DND-41 (cell line): ENCODE results near the gene MDK.

Experiments
- ATAC-seq: fragments of 200-7000 bp; cut with Tn5 transposase; 3 replicates; pipeline ENCODE4 v1.9.1; 2021; ENCODE audit warnings: low read depth; ENCODE audit not compliant: insufficient read depth
- DNase-seq: peaks from one replicate; pipeline ENCODE4 v3.0.0-alpha.2; 2020
- H2AFZ ChIP-seq: 2 replicates; pipeline ENCODE4 v1.6.0; 2012; ENCODE audit warnings: low read depth, low read length
- H3K27ac ChIP-seq: 2 replicates; pipeline ENCODE4 v1.5.1; 2012; ENCODE audit warnings: low read length, inconsistent platforms
- H3K27me3 ChIP-seq: fragments of 200-600 bp; sonication (generic); 2 replicates; pipeline ENCODE4 v1.6.0; 2012; ENCODE audit warnings: low read length, mild to moderate bottlenecking, inconsistent platforms; ENCODE audit not compliant: insufficient read depth, poor library complexity
- H3K36me3 ChIP-seq: 2 replicates; pipeline ENCODE4 v1.5.1; 2012; ENCODE audit warnings: low read length, inconsistent platforms; ENCODE audit not compliant: insufficient read depth
- H3K4me1 ChIP-seq: 2 replicates; pipeline ENCODE4 v1.5.1; 2012; ENCODE audit warnings: mild to moderate bottlenecking, low read length; ENCODE audit not compliant: insufficient read depth
- H3K4me2 ChIP-seq: 2 replicates; pipeline ENCODE4 v1.6.0; 2012; ENCODE audit warnings: mild to moderate bottlenecking, moderate library complexity, low read length, inconsistent platforms; ENCODE audit not compliant: insufficient read depth
- H3K4me3 ChIP-seq, 2 experiments: fragments of 200-600 bp in 1 of 2; shearing (Covaris generic) in 1 of 2; 2 replicates each; pipeline ENCODE4 v1.5.1; 2012 to 2016; ENCODE audit warnings: inconsistent platforms in 2 of 2, low read length in 2 of 2, mild to moderate bottlenecking in 2 of 2, low read depth in 1 of 2, moderate library complexity in 1 of 2
- H3K79me2 ChIP-seq: 2 replicates; pipeline ENCODE4 v1.6.0; 2012; ENCODE audit warnings: low read length, inconsistent platforms; ENCODE audit not compliant: insufficient read depth
- H3K9ac ChIP-seq: 2 replicates; pipeline ENCODE4 v1.6.0; 2012; ENCODE audit warnings: low read depth, mild to moderate bottlenecking, inconsistent platforms, low read length, moderate library complexity
- H3K9me3 ChIP-seq: 2 replicates; pipeline ENCODE4 v1.5.1; 2012; ENCODE audit warnings: low read length, moderate library complexity, mild to moderate bottlenecking, inconsistent platforms; ENCODE audit not compliant: insufficient read depth, severe bottlenecking
- H4K20me1 ChIP-seq: 2 replicates; pipeline ENCODE4 v1.6.0; 2012; ENCODE audit warnings: low read length; ENCODE audit not compliant: insufficient read depth
- CTCF ChIP-seq: IDR thresholded peaks from 2 replicates; pipeline ENCODE4 v1.5.1; 2012; ENCODE audit warnings: borderline replicate concordance, low read length, moderate library complexity, mild to moderate bottlenecking; ENCODE audit not compliant: poor library complexity, severe bottlenecking; ENCODE audit errors: extremely low read depth
- EZH2 ChIP-seq: IDR thresholded peaks from 3 replicates; pipeline ENCODE4 v1.6.1; 2012; ENCODE audit warnings: borderline replicate concordance, low read depth, mild to moderate bottlenecking, moderate library complexity, low read length, inconsistent platforms; ENCODE audit not compliant: severe bottlenecking

The MDK gene

DNA sequence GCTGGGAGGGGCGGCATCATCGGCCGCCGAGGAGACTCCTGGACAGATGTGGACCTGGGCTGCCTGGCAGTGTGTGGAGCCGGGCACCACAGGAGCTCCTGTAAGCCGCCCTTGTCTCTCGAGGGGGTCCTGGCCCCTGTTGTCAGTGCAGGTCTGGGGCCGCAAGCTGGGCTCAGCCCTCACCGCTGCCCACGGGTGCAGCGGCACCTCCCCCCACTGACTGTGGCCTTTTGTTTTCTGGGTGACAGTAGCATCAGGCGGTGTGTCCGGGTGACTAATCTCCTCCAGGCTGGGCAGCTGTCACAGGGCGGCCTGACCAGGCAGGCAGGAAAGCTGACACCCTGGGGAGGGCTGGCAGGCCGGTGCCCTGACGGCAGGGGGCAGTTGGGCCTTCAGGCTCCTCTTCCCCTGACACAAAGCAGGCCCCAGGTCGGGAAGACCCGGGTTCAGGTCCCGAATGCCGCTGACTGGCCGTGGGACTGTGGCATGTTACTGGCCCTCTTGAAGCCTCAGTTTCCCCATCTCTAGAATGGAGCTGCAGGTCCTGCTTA lies 17.9 kb upstream of the MDK start:
- H3K4me2 ChIP-seq: no peak overlapping the region
- peak overlapping the region; percentile 92; the same call in 1 of the 2 replicates for H3K9ac ChIP-seq
- H3K27me3 ChIP-seq: no peaks in the 10 kb centered on the region
- H3K4me3 ChIP-seq: no peak overlapping the region
- ATAC-seq: no peak
- no peak overlapping the region for H2AFZ ChIP-seq
- no peaks in the 10 kb centered on the region for H3K9me3 ChIP-seq
- peaks cover 55% of the 10 kb centered on the region for H3K36me3 ChIP-seq
- H3K4me1 ChIP-seq: peaks cover 30% of the 10 kb centered on the region
- H3K79me2 ChIP-seq: peaks cover 92% of the 10 kb centered on the region
- TF ChIP-seq EZH2: no peak
- no peak for TF ChIP-seq CTCF
- H3K27ac ChIP-seq: peak overlapping the region; percentile 100; the same call in 1 of the 2 replicates
- peaks cover 59% of the 10 kb centered on the region for H4K20me1 ChIP-seq
- DNase-seq: no peak

- peak overlapping the region; percentile 24; the same call in 1 of the 2 replicates for H3K27ac ChIP-seq
- H3K4me2 ChIP-seq: no peak overlapping the region
These were observed 17.4 kb upstream of the MDK start for GRCh38 chr11:46364056-46364455.

DNA sequence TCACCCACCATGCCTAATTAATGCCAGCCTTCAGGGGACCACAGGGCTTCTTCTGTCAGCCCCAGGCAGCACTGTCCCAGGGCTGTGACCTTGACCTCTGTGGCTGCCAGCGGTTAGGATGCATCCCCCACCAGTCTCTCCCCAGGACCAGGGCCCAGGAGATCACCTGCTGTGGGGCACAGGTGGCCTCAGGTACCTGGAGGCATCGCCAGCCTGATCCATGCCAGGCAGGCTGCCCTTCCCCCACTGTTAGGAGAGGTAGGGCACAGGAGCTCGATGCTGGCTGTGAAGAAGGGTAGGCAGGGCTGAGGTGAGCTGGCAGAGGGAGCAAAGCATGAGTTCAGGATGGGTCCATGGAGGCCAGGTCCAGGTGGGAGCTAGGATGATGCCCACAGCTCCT lies 16.7 kb upstream of the MDK start:
- Histone ChIP-seq H3K36me3 (peaks cover 67% of the 10 kb centered on the region), H3K9ac (no peak overlapping the region), H3K4me1 (peaks cover 30% of the 10 kb centered on the region), H2AFZ (no peak overlapping the region), H3K4me3 (no peak overlapping the region), H3K9me3 (no peaks in the 10 kb centered on the region), H3K27ac (peak overlapping the region; percentile 24; the same call in 1 of the 2 replicates), H3K79me2 (peaks cover 90% of the 10 kb centered on the region), H3K27me3 (no peaks in the 10 kb centered on the region), H4K20me1 (peaks cover 63% of the 10 kb centered on the region), H3K4me2 (no peak overlapping the region)
- no peak for TF ChIP-seq CTCF
- TF ChIP-seq EZH2: no peak
- no peak for ATAC-seq
- no peak for DNase-seq

More at GRCh38 chr11:46364056-46364455, 17.4 kb upstream of the MDK start:
- H3K36me3 ChIP-seq: peaks cover 60% of the 10 kb centered on the region
- H3K9ac ChIP-seq: no peak overlapping the region
- peaks cover 30% of the 10 kb centered on the region for H3K4me1 ChIP-seq
- no peak overlapping the region for H3K4me3 ChIP-seq
- H3K79me2 ChIP-seq: peaks cover 90% of the 10 kb centered on the region
- H3K27me3 ChIP-seq: no peaks in the 10 kb centered on the region
- TF ChIP-seq CTCF (no peak), EZH2 (no peak)
- H4K20me1 ChIP-seq: peaks cover 60% of the 10 kb centered on the region
- no peaks in the 10 kb centered on the region for H3K9me3 ChIP-seq
- no peak for ATAC-seq
- DNase-seq: no peak
- H2AFZ ChIP-seq: no peak overlapping the region

- H3K9me3 ChIP-seq: no peaks in the 10 kb centered on the region
- DNase-seq: no peak
- H3K36me3 ChIP-seq: peaks cover 81% of the 10 kb centered on the region
- TF ChIP-seq CTCF (no peak), EZH2 (no peak)
- peaks cover 81% of the 10 kb centered on the region for H3K79me2 ChIP-seq
- no peak for ATAC-seq
- no peak overlapping the region for H3K9ac ChIP-seq
- no peak overlapping the region for H3K27ac ChIP-seq
- H3K4me1 ChIP-seq: peaks cover 22% of the 10 kb centered on the region
- H3K27me3 ChIP-seq: no peaks in the 10 kb centered on the region
- no peak overlapping the region for H3K4me3 ChIP-seq
- H3K4me2 ChIP-seq: no peak overlapping the region
- peaks cover 70% of the 10 kb centered on the region for H4K20me1 ChIP-seq
- no peak overlapping the region for H2AFZ ChIP-seq
These were observed 15.2 kb upstream of the MDK start for GRCh38 chr11:46366260-46366659.
